ENCODE results near the gene RASAL2. TPM values are rescaled to one million over a fixed set of nuclear protein-coding genes. Genes with fewer than 3 reads are reported as not detected.

RASAL2 gene
- polyA plus RNA-seq, 1 experiment: 21.4 TPM

GRCh38 chr1:178465011-178465410, 371.1 kb downstream of the RASAL2 start:
- Histone ChIP-seq H3K27ac (ENCODE audit: low read depth, low read length) (no peak overlapping the region), H3K27me3 (ENCODE audit: control insufficient read depth, insufficient read depth, low read length) (no peaks in the 10 kb centered on the region), H3K9me3 (ENCODE audit: control insufficient read depth, insufficient read depth, low read length) (no peaks in the 10 kb centered on the region), H3K4me3 (ENCODE audit: low read depth, low read length) (no peak overlapping the region)
- ChIA-PET CTCF (interaction anchor here (0.6 to 2.1 kb wide), 3 partner anchors 36 to 165 kb away, joined by 5 to 14 read pairs (median 7); no protein-coding TSS in a partner anchor), POLR2A (no interaction called here)
- no peak for TF ChIP-seq CTCF (IDR thresholded peaks at IDR 0.05; ENCODE audit: low read depth, low read length)
- peak; percentile 26 for DNase-seq (ENCODE audit: low read depth, low spot score)

- no peak for DNase-seq (ENCODE audit: low read depth, low spot score)
- ChIA-PET POLR2A (no interaction called here), CTCF (no interaction called here)
- no peak for TF ChIP-seq CTCF (IDR thresholded peaks at IDR 0.05; ENCODE audit: low read depth, low read length)
- no peak overlapping the region for H3K4me3 ChIP-seq (ENCODE audit: low read depth, low read length)
- no peak overlapping the region for H3K27ac ChIP-seq (ENCODE audit: low read depth, low read length)
- no peaks in the 10 kb centered on the region for H3K27me3 ChIP-seq (ENCODE audit: control insufficient read depth, insufficient read depth, low read length)
- no peaks in the 10 kb centered on the region for H3K9me3 ChIP-seq (ENCODE audit: control insufficient read depth, insufficient read depth, low read length)
These were observed 373.9 kb downstream of the RASAL2 start for GRCh38 chr1:178467837-178468236.

GRCh38 chr1:178470411-178470960, 376.6 kb downstream of the RASAL2 start:
- Histone ChIP-seq H3K4me3 (ENCODE audit: low read depth, low read length) (no peak overlapping the region), H3K27me3 (ENCODE audit: control insufficient read depth, insufficient read depth, low read length) (no peaks in the 10 kb centered on the region), H3K9me3 (ENCODE audit: control insufficient read depth, insufficient read depth, low read length) (no peaks in the 10 kb centered on the region), H3K27ac (ENCODE audit: low read depth, low read length) (no peak overlapping the region)
- ChIA-PET CTCF (interaction anchor here (4.8 kb wide), 1 partner anchor 31 kb away, joined by 32 read pairs; no protein-coding TSS in a partner anchor), POLR2A (no interaction called here)
- TF ChIP-seq CTCF (IDR thresholded peaks at IDR 0.05; ENCODE audit: low read depth, low read length): no peak
- no peak for DNase-seq (ENCODE audit: low read depth, low spot score)

- CTCF ChIA-PET: interaction anchor here (4.8 kb wide), 1 partner anchor 29 kb away, joined by 32 read pairs; no protein-coding TSS in a partner anchor
- no peak for TF ChIP-seq CTCF (IDR thresholded peaks at IDR 0.05; ENCODE audit: low read depth, low read length)
These were observed 378.6 kb downstream of the RASAL2 start for GRCh38 chr1:178472531-178472930.

GRCh38 chr1:178477373-178477772, 383.5 kb downstream of the RASAL2 start:
- POLR2A ChIA-PET: interaction anchor here (0.6 kb wide), 1 partner anchor 111 kb away, joined by 3 read pairs; no protein-coding TSS in a partner anchor
- DNase-seq (ENCODE audit: low read depth, low spot score): no peak

More at GRCh38 chr1:178472531-178472930, 378.6 kb downstream of the RASAL2 start:
- Histone ChIP-seq H3K27ac (ENCODE audit: low read depth, low read length) (no peak overlapping the region), H3K27me3 (ENCODE audit: control insufficient read depth, insufficient read depth, low read length) (no peaks in the 10 kb centered on the region), H3K4me3 (ENCODE audit: low read depth, low read length) (no peak overlapping the region), H3K9me3 (ENCODE audit: control insufficient read depth, insufficient read depth, low read length) (no peaks in the 10 kb centered on the region)
- no peak for DNase-seq (ENCODE audit: low read depth, low spot score)
- POLR2A ChIA-PET: no interaction called here

More at GRCh38 chr1:178477373-178477772, 383.5 kb downstream of the RASAL2 start:
- Histone ChIP-seq H3K9me3 (ENCODE audit: control insufficient read depth, insufficient read depth, low read length) (no peaks in the 10 kb centered on the region), H3K27me3 (ENCODE audit: control insufficient read depth, insufficient read depth, low read length) (no peaks in the 10 kb centered on the region), H3K27ac (ENCODE audit: low read depth, low read length) (no peak overlapping the region), H3K4me3 (ENCODE audit: low read depth, low read length) (no peak overlapping the region)
- CTCF ChIA-PET: interaction anchor here (1.0 to 4.2 kb wide), 2 partner anchors 10 to 24 kb away, joined by 3 to 42 read pairs; no protein-coding TSS in a partner anchor
- no peak for TF ChIP-seq CTCF (IDR thresholded peaks at IDR 0.05; ENCODE audit: low read depth, low read length)

All from AG04450 (cell line).